ENCODE measurements around the gene MMP7.

Gene MMP7

DNA sequence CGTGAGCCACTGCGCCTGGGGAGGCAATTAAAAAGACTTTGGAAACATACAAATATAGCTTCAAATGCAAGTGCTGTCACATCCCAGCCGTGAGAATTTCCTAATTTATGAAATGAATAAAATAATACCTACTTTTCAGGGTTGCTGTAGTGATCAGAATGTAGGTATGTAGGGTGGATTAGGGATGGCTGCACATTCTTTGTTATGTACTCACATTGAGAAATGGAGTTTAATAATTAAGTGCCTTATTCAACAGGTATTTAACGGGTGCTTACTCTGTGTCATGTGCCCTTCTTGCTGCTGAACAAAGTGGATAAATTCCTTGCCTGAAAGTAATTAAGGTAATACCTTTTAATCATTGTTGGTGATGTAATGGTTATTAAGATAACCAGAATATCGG lies 37.0 kb downstream of the MMP7 start:
- DNase-seq: no peak

DNA sequence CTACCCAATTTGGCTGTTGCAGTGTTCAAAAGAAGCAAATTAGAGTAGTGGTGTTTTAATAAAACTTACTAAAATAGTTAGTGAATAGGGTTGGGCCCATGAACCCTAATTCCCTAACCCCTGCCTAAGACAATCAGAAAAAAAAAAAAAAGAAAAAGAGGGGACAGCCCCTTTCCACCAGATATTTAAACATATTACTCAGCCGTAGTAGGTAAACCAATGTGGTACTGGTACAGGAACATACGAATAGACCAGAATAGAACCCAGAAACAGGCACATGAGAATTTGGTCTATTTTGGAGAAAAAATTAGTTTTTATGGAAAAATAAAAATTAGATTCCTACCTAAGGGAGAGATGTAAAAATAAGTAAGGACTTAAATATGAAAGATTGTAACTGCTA lies 38.6 kb downstream of the MMP7 start:
- no peak for DNase-seq

DNA sequence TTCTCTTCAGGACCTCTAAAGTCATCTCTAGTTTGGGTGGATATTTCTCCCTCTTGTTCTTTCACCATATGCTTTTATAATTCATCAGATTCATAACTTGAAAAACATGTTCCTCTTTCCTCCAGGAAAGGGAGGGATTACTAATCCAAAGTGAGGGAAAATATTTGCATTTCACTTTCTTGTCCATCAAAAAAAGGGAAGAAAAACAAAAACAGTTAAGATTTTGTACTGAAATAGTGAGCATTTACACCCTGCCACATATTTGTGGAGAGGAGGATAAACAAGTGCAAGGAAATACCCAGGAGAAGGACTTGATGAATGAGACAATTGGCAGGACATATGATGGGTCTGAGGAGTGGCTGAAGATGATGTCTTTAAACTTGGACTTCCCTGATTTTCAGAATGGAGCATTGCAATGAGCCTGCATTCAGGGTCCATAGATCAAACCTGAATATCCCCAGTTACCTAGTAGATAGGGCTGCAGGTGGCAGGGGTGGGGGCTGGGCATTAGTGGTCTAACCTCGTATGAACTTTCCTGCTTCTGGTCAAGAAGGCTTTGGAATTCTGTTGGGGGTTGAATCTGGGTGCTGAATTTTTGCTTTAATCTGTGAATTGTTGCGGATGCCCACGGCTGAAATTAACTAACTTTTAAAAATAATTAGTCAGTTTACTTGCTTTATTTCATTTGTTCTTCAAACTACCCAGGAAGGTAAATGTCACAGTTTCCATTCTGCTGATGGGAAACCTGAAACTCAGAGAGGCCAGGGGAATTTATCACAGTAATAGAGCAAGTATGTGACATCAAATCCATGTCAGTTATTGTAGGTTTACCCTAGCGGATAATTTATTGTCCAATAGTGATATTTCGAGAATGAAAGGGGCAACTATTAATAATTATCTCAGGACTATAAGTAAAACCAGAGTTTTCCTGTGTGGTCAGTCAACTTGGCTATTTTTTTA lies 41.1 kb downstream of the MMP7 start:
- no peak for DNase-seq

- no peak for DNase-seq
These were observed 42.3 kb downstream of the MMP7 start for GRCh38 chr11:102488208-102488607.

- no peak for DNase-seq
These were observed 43.3 kb downstream of the MMP7 start for GRCh38 chr11:102487214-102487613.

- DNase-seq: no peak
These were observed 44.0 kb downstream of the MMP7 start for GRCh38 chr11:102486584-102486983.

DNA sequence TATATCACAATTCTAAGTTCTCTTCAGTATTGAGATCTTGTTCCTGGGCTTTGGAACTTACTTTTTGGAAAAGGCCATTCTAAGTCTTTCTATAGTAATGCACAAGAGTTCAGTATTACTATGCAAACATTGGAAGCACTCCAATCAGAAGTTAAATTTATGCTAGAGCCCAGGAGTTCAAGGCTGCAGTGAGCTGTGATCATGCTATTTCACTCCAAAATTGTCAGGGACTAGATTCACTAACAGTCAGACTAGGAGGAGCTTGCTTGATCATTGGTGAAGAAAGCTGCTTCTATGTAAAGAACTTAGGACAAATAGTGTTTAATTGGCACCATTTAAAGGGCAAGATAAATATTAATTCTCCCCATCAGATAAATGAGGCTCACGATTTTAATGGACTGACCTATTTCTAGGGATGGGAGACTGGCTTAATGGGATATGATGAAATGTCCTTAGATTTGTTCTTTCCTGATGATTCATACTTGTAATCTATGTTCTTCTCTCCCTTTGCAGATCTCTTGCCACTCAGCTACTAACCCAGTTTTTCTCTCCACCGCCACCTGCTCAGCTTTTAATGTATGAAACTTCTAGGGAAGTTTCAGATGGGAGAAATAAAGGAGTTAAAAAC lies 45.3 kb downstream of the MMP7 start:
- DNase-seq: no peak

DNA sequence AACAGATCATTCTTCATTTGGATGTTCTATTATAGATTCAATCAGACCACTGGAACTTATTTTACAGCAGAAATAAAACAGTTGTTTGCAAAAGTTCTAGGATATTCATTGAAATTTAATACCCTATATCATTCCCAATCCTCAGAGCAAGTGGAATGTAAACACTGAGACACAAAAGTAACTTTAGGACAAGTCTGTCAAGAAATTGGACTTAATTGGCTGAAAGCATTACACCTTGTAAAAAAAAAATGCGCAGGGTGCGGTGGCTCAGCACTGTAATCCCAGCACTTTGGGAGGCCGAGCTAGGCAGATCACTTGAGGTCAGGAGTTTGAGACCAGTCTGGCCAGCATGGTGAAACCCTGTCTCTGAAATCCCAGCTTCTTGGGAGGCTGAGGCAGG lies 48.1 kb downstream of the MMP7 start:
- DNase-seq: no peak

GRCh38 chr11:102479733-102480132 lies 50.8 kb downstream of the MMP7 start:
- DNase-seq: no peak

DNA sequence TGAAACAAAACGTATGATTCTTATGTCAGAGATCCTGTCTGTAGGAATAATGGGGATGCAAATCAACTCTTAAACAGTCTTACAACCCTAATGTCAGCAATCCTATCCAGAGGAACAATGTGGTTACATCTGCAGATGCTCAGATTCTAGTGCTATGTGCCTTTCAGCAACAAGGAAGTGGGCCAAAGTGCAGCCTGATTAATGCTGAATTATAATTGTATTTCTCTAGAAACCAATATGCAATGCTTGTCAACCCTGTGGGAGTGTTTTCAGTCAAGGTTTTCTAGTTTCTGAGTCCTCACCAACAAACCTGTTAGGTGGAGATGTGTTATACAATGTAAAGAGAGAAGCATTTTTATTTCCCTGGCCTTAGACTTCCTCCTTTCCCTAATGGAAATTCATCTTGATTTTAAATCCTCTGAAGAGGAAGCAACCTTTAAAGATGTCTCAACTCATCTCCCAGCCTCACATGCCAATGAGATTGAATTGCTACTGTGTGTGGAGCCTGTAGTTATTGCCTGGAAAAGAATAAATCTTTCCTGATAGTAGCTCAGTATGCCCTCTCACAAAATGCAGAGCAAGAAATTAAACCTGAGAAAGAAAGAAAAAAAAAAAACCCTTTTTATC lies 51.8 kb downstream of the MMP7 start:
- DNase-seq: no peak

DNA sequence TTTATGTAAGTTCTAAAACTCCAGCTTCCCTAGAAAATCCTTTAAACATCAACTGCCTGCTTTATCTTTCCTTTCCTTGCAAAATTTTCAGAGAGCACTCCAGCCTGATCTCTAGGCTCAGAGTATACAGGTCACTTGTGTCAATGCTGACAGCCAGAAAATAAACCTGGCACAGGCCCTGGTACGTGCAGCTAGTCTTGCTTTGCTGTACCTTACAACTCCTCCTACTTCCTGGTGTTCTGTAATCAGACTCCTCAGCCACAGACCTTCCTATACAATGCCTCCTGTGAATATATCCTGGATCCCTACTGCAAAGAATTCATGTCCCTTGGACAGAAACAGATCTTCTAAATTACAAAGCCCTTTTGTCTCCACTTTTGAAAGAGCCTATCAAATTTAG lies 53.7 kb downstream of the MMP7 start:
- peak; percentile 35 for DNase-seq

GRCh38 chr11:102476069-102476468 lies 54.5 kb downstream of the MMP7 start:
- DNase-seq: no peak

GRCh38 chr11:102473543-102473942 lies 57.0 kb downstream of the MMP7 start:
- DNase-seq: no peak

DNA sequence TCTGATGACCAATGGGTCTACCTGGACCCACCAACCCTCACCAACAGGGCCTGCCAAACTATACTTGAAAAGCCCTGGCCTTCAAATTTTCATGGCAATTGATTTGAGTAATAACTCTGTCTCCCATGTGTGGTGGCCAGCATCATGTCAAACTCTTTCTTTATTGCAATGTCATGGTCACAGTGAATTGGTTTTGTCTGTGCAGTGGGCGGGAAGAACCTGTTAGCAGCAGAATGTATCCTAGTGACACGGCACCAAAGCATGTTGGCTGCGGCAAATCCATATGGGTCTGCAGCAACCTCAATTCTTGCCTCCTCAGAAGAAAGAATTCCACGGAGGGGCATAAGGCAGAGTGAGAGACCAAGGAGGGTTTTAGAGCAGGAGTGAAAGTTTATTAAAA lies 58.4 kb downstream of the MMP7 start:
- no peak for DNase-seq

DNA sequence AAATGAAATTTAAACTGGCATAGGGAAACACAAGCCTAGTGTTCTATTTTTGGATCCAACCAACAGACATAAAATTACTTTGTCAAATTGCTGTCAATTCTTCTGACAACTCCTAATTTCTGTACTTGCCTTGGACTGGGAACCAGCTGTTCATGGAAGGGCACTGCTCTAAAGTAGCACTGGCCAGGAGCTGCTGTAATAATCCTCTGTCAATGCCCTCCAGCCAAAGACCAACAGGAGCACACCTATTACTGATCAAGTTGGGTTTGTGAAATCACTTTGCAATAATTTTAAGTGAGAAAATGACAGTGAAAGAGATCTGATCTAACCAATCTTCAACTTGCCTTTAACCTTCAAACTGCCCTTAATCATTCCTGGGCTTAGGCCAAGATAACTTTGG lies 59.1 kb downstream of the MMP7 start:
- DNase-seq: no peak
